Occipital lobe (tissue), 2 donors: Measurements from ENCODE around the gene SEC24C. TPM values are rescaled to one million over a fixed set of nuclear protein-coding genes. Genes with fewer than 3 reads are reported as not detected.
"Not testable (repeated sequence)": the region's sequence is repeated elsewhere in the genome, so short reads cannot be mapped to it uniquely, and the experiment has no call there.

Source experiments
- DNase-seq: peaks from one replicate; lab custom pipeline; 2025; lab: John Stamatoyannopoulos, UW
- total RNA-seq: library from RNA; depleted of rRNA; stranded (reverse); fragments of >200 nt; gene quantifications from one replicate; pipeline ENCODE4 v1.2.3, GENCODE V29; 2014

The SEC24C gene
- total RNA-seq, 1 donor from 2014 or later = 44.0 TPM

DNA sequence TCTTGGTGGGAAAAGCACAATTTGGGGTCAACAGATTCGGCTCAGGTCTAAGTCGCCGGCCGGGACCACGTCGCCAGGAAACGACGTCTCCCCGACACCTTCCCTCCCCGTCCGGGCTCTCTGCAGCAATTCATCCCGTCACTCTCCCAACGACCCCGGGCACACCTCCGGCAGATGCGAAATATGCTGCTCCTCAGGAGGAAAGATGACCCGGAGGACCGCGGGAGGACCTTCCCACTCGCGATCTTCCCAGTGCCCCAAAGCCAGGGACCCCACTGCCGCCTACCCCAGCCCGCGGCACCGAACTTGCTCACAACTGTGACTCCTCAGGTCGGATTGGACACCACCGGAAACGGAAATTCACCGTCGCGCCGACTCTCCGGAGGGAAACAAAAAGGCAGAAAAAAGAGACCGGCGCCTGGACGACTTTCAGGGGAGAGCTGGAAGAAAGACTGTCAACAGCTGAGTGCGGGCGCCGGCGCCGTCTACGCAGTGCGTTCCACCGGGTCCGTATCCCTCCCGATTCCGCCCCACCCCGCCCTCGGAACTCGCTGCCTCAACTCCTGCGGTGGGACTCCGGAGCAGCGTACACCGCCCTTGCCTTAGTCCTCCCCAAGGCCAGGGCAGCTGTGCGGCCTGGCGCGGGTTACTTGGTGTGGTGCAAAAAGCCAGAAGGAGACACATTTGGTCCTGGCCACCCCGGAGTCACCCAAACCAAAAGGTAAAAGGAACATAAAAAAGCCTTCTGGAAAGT lies 13.8 kb upstream of the SEC24C start:
- peak; percentile 93 for DNase-seq

DNA sequence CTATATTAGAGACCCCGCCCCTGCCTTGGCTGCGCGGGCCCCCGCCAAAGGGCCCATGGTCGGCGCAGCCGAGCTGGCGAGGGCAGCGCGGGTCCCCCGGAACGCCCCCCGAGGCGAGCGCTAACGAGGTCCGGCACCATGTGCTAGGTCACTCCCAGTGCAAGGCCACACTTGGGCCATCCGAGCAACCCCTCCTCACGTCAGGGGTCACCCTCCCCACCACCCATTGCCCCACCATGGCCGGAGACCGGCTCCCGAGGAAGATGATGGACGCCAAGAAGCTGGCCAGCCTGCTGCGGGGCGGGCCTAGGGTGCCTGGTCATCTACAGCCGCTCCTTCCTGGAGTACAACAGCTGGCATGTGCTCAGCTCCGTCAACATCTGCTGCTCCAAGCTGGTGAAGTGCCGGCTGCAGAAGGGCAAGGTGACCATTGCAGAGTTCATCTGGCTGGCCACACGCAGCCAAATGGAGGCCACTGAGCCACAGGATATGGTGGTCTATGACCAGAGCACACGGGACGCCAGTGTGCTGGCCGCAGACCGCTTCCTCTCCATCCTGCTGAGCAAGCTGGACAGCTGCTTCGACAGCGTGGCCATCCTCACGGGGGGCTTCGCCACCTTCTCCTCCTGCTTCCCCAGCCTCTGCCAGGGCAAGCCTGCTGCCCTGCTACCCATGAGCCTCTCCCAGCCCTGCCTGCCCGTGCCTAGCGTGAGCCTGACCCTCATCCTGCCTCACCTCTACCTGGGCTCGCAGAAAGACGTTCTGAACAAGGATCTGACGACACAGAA lies 12.4 kb upstream of the SEC24C start:
- DNase-seq = no peak

DNA sequence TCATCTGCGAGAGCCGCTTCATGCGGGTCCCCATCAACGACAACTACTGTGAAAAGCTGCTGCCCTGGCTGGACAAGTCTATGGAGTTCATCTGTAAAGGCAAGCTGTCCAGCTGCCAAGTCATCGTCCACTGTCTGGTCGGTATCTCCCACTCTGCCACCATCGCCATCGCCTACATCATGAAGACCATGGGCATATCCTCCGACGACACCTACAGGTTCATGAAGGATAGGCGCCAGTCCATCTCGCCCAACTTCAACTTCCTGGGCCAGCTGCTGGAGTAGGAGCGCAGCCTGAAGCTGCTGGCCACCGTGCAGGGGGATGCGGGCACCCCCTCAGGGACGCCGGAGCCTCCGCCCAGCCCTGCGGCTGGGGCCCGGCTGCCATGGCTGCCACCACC lies 11.7 kb upstream of the SEC24C start:
- DNase-seq = no peak

DNA sequence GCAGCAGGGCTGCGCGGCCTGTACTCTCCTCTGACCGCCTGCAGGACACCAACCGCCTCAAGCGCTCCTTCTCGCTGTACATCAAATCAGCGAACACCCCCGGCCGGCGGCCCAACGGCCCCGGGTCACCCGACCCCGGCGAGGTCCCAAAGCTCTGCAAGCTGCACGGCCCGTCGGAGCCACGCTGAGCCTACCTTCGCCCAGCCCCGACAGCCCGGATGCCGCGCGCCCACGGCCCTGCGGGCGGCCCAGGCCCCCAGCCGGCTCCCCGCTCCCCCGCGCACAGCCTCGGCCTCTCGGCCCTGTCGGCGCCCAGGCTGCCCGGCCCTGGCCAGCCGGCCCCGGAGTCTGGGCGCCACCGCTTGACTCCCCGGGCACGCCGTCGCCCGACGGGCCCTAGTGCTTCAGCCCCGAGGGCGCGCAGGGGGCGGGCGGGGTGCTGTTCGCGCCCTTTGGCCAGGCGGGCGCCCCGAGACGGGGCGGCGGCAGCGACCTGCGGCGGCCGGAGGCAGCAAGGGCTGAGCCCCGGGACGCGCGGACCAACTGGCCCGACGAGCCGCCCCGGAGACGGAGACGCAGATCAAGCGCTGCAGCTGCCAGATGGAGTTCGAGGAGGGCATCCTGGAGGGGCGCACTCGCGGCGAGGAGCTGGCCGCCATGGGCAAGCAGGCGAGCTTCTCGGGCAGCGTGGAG lies 11.1 kb upstream of the SEC24C start:
- no peak for DNase-seq

DNA sequence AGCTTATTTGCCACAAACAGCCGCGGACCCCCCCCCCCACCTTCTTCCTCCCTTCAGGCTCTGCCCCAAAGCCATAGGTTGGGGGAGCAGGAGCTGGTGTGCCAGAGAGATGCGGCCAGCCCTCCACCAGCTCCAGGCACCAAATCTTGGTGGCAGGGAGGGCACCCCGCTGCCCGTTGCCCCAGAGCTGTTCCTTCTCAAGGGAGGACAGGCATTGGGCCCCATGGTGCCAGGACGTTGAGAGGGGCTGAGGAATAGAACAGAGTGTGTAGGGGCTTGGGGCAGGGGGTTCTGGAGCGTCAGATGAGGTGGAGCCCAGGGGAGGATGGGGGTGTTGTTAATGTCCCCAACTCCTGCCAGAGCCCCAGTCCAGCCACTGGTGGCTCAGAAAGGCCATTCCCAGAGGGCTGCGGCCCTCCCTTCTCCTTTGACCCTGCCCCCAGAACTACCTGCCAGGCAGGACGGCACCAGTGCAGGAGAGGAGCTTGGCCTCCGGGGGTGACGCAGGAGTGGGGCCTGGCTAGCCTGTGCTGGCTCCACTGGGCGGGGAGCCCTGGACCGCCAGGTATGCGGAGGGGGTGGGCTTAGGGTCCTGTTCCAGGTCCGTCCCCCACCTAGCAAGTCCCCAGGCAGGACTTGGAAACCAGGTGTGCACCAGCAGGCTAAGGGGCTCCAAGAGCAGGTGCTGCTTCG lies 10.0 kb upstream of the SEC24C start:
- no peak for DNase-seq

DNA sequence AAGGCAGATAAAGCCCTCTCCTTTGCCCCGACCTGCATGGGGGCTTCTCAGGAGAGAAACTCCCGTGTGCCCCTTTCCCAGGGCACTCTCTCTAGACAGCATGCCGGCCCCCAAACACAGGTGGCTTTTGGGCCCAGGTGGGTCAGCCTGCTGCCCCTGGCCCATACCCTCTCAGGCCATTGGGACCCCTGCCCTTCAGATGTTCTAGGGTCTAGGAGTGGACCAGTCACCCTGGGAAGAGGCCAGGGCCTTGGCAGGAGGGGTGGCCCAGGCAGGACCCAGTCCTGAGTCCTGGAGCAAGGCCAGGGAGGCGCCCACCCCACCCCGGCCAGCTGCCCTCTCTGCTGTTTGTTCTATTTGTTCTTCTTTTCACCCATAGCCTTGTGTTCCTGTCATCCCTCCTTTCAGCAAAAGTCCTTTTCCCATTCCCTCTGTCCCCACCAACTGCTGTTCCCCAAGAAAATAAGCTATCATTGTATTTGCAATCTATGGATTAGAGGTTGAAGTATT lies 9.3 kb upstream of the SEC24C start:
- no peak for DNase-seq

DNA sequence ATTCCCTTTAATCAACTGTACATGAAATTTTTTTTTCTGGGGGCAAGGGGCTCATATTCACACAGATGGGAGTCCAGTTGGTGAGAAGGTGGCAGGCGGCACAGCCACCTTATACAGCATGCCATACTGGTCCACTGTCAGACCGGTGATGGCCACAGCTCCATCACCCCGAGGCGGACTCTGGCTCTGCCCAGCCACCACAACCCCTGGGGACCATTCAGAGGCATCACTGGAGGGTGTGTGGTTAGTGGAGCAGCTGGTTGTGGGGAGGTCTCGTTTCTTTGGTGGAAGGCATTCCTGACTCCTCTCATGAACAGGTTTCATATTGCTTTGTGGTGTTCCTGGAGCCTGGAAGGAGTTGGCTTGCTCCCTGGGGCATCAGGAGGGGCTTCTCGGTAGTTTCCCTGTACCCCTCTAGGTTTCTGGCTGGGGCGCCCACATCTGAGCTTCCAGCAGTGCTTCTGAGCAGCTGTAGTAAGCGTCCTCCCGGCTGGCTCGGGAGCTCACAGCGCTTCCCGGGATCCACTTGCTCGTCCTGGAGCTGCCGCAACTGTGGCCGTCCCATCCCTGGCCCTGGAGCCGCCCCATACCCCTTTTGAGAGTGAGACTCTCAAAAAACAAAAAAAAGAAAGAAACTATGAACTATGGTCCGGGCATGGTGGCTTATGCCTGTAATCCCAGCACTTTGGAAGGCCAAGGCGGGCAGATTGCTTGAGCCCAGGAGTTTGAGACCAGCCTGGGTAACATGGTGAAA lies 3.5 kb upstream of the SEC24C start:
- DNase-seq = not testable (repeated sequence)

DNA sequence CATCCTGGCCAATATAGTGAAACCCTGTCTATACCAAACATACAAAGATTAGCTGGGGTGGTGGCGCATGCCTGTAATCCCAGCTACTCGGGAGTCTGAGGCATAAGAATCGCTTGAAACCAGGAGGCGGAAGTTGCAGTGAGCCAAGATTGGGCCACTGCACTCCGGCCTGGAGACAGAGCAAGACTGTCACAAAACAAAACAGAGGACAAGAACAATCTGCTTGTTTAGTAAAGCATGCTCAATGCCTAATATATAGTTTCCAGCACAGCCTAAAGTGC lies 1.8 kb upstream of the SEC24C start:
- DNase-seq = no peak

DNA sequence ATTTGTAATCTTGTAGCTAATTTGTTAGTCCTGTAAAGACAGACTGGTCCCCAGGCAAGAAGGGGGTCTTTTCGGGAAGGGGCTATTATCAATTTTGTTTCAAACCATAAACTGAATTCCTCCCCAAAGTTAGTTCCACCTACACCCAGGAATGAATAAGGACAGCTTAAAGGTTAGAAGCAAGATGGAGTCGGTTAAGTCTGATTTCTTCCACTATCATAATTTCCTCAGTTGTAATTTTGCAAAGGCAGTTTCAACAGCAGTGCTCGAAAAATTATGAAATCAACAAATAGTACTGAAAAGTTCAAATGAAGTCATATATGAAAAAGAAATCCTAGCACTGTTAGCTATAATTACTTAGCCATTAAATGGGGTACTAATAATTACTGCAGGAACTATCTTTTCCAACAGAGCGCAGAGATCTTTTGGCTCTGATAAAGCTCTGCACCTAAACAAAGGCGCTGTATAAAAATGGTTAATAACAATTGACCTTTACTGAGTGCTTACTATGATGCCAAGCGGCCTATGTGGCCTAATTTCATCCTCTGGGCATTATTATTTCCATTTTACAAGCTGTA lies 756 bp upstream of the SEC24C start:
- no peak for DNase-seq

DNA sequence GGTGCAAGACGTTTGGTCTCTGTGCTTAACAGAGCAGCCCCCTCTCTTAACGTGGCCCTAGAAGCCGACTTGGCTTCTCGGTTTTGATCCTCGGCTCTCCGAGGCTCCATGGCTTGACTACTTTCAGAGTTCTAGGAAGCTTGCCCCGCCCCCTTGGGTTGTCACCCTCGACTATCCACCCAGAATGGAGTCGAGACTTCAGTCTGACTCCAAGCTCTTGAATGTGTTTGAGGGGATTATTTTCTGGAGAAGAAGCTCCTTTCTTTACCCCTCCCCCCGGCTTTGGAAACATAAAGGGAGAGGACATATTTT lies 448 bp downstream of the SEC24C start:
- no peak for DNase-seq

DNA sequence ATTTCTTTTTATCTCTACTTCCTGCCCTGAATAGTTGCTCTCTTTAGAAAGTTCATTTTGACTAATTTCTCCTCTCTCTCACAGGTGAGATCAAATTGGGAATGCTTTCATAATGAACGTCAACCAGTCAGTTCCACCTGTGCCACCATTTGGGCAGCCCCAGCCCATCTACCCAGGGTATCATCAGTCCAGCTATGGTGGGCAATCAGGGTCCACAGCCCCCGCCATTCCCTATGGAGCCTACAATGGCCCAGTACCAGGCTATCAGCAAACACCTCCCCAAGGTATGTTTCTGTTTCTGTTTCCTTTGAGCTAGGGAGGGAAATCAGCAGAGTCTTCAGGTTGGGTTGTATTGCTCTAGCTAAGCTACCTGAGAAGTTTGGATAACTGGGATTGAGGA lies 2.5 kb downstream of the SEC24C start:
- DNase-seq = no peak

DNA sequence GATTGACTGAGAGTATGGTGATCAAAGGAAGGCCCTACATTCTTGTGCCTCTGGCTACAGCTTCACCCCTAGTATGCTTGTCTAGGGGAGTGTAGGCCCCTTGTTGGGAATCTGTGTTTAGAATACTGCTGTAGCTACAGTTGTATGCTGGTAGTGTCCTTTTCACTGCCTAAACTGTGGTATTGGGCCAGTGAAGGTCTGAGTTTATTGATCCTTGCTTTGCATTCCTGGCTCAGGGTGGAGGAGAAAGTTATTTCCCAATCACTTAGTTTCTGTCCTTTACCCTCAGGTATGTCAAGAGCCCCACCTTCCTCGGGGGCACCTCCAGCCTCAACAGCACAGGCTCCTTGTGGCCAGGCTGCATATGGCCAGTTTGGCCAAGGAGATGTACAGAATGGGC lies 6.6 kb downstream of the SEC24C start:
- no peak for DNase-seq

DNA sequence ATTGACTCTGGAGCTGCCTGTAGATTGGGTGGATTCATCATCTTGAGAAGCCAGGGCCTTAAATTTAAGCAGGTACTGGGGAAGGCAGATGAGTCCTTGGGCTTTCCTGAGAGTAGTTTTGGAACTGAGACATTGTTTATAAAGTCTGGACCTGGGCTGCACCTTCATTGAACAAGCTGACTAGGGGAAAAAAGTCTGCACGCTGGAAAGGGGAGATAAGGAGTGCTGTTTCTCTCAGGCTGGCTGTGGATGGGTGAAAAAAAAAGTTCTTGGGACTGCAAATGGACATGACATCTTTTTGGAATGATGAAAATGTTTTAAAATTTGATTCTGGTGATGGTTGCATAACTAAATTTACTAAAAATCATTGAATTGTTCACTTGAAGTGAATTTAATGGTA lies 12.0 kb downstream of the SEC24C start:
- no peak for DNase-seq

DNA sequence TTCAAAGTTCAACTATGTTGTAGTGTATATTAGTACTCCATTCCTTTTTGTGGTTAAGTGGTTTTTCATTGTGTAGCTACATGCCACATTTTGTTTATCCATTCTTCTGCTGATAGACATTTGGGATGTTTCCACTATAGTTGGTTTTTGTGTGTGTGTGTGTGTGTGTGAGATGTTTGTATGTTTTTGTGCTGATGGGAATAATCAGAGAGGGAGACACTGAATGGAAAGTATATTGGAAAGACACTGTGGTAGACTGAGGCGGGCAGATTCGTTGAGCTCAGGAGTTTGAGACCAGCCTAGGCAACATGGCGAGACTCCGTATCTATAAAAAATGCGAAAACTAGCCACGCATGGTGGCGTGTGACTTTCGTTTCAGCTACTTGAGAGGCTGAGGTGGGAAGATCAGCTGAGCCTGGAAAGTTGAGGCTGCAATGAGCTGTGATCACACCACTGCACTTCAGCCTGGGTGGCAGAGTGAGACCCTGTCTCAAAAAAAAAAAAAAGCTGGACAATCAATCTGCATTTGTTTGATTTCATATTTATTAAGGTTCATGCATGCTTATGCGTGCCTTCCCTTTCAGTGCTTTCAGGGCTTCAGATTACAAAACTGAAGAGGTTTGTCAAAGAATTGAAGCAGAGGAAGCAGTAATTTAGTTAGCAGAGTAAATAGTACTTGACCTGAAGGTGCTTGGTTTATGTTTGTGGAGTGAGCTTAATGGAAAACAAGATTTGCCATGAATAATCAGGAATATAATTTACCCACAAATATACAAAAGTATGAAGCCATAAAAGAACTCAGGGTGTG lies 14.7 kb downstream of the SEC24C start:
- no peak for DNase-seq

DNA sequence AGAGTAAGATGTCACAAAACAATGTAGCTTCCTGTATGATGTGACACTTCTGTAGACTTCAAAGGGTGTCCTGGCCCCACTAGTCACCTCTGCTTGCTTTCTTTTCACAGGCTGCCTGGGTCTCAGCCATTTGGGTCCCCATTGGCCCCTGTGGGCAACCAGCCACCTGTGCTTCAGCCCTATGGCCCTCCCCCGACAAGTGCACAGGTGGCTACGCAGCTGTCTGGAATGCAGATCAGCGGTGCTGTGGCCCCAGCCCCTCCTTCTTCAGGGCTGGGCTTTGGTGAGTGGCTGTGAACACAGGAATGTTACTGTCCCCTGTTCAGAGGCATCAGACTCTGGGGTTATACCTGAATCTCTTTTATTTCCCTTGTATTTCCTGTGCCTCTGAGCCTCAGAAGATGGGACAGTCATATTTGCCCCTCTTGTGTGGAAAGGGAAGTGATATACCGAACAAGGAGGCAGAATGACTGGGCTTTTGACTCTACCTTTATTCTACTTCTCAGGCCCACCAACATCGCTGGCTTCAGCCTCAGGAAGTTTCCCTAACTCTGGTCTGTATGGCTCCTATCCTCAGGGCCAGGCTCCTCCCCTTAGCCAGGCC lies 15.4 kb downstream of the SEC24C start:
- no peak for DNase-seq

DNA sequence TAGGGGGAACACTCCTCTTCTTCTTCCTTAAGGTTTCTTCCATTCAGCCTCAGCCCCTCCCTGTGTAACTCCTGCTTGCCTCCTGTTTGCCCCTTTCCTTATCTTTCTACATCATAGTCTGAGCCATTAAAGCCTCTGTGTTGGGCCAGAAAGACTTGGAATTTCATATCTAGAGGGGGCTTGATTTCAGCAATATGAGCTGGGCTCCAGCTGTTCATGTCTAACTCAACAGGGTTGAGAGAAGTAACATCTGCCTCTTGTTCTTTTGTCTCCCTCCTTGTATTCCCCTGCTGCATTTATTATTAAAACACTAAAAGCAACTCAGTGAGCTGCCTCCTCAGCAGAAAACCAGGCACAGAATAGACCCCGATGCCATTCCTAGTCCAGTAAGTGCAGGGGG lies 17.6 kb downstream of the SEC24C start:
- DNase-seq = no peak

DNA sequence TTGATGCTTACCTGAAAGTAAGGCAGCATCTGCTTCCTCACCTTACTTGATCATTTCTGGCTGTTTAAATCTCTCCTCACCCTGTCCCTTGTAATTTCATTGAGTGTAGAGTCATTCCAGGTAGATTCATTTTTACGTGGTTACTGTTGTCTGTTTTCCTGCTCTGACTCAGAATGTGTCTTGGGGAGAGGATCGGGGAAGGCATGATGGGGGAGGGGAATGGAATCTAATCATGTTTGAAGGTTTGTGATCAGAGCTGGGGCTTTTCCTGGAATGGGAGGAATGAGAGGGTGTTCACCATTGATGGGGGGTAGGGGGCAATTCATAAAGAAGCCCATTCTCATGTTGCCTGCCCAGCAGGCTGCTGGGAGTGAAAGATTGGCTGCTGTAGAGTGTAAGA lies 18.7 kb downstream of the SEC24C start:
- no peak for DNase-seq

DNA sequence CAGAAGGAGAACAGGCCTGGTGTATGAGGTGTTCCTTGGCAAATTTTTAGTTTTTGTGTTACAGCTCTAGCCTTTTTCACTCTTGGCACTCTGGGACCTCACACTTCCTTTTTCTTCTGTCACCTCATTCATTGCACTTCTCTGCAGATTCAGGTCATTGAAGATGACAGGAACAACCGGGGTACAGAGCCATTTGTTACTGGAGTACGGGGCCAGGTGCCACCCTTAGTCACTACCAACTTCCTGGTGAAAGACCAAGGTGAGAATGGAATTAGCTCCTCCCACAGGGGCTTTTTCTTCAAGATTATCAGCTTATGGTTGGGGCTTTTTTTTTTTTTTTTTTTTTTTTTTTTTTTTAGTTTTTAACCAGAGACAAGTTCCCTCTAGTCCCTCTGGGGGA lies 19.2 kb downstream of the SEC24C start:
- no peak for DNase-seq

DNA sequence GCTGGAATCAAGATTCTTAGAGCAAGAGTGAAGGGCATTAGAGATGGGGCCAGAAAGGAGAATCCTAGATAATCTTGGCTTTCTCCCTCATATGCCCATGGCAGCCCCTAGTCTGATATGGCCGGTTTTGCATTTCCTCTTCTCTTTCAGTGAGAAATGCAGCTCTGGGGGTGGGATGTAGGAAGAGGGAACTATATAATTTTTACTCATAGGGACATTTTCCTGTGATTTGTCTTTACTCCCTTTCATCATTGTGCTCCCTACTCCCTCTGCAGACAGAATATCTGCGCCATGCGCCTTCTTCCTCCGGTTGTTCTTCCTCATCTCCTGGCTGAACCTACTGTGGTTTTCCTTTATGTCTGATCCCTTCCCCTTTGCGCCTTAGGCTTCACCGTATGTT lies 20.9 kb downstream of the SEC24C start:
- no peak for DNase-seq

DNA sequence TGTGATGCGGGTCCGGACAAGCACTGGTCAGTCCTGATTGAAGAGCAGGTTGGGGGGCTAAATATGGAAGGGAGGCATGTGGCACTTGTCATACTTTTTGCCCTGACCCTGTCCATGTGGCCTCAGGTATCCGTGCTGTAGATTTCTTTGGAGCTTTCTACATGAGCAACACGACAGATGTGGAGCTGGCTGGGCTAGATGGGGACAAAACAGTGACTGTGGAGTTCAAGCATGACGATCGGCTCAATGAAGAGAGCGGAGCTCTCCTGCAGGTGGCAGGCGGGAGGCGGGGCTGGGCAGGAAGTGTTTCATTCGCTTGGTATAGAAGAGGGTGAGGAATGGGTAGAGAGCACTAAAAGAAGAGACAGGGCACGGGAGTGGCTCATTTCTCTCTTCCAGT lies 24.7 kb downstream of the SEC24C start:
- DNase-seq = no peak
